K562 (cell line): ENCODE data around the gene CDK1. TPM values are rescaled to one million over a fixed set of nuclear protein-coding genes. Genes with fewer than 3 reads are reported as not detected.

Source experiments
- ATAC-seq: fragments of 200-7000 bp; cut with Tn5 transposase; 3 replicates; pipeline ENCODE4 v1.9.1; 2020; ENCODE audit warnings: moderate library complexity
- BruUV-seq: library from RNA; stranded (reverse); fragments of 400-500 nt; replicated peaks from 2 replicates; lab custom pipeline; 2021; lab: Mats Ljungman, UMichigan
- CTCF ChIA-PET: fragments of 300-600 bp; formaldehyde crosslinking; extraction: SDS; loops from one replicate; lab custom pipeline; 2021; ENCODE audit warnings: low intra/inter-chr PET ratio; lab: Yijun Ruan, JAX
- POLR2A ChIA-PET: fragments of 300-600, 350-650 bp; sonication (Branson Sonifier 250); formaldehyde crosslinking; extraction: SDS; loops from one replicate; lab custom pipeline; 2021; ENCODE audit warnings: antibody characterized with exemption, inconsistent platforms; lab: Yijun Ruan, JAX
- DNase-seq, 4 experiments: peaks; one replicate each; pipeline versions ENCODE4 v3.0.0 to v3.0.0-alpha.2; 2011 to 2018; ENCODE audit warnings: low spot score in 3 of 4, mixed read lengths in 3 of 4; ENCODE audit errors: extremely low read depth in 1 of 4
- FAIRE-seq: peaks from 2 replicates; lab custom pipeline; 2011; peaks lifted over from hg19 to GRCh38; lab: Jason Lieb, UNC
- H2AFZ ChIP-seq: 2 replicates; pipeline ENCODE4 v1.6.0; 2011; ENCODE audit warnings: low read depth, low read length, control low read depth, inconsistent platforms
- H3K27ac ChIP-seq: fragments of 200-600 bp; 3 replicates; pipeline ENCODE4 v1.8.0; 2011; ENCODE audit warnings: low read depth, mild to moderate bottlenecking, control low read depth, inconsistent platforms, low read length, moderate library complexity, mixed read lengths; ENCODE audit errors: extremely low read depth
- H3K27me3 ChIP-seq, 2 experiments: fragments of 300-600 bp in 1 of 2; 2 replicates in 1 of 2; 3 replicates in 1 of 2; pipeline versions ENCODE4 v1.6.0 to v1.8.0; 2011; ENCODE audit warnings: inconsistent platforms in 2 of 2, low read length in 2 of 2, mild to moderate bottlenecking in 1 of 2, mixed read lengths in 1 of 2, moderate library complexity in 1 of 2; ENCODE audit not compliant: control insufficient read depth in 2 of 2, insufficient read depth in 2 of 2
- H3K36me3 ChIP-seq: fragments of 300-600 bp; 3 replicates; pipeline ENCODE4 v1.8.0; 2011; ENCODE audit warnings: mild to moderate bottlenecking, low read length, inconsistent platforms; ENCODE audit not compliant: control insufficient read depth, insufficient read depth
- H3K4me1 ChIP-seq, 2 experiments: fragments of 200-600 bp in 1 of 2; replicated peaks in 1 of 2; 2 replicates in 1 of 2; 3 replicates in 1 of 2; pipeline versions ENCODE4 v1.5.1 to v1.8.0; 2011; ENCODE audit warnings: inconsistent platforms in 2 of 2, low read length in 2 of 2, mild to moderate bottlenecking in 1 of 2, mixed read lengths in 1 of 2, moderate library complexity in 1 of 2; ENCODE audit not compliant: control insufficient read depth in 2 of 2, insufficient read depth in 2 of 2
- H3K4me2 ChIP-seq: 2 replicates; pipeline ENCODE4 v1.6.1; 2011; ENCODE audit warnings: low read length, control low read depth, inconsistent platforms, mixed read lengths; ENCODE audit not compliant: insufficient read depth
- H3K4me3 ChIP-seq: fragments of 200-600 bp; sonication (generic), shearing (Covaris generic); 2 replicates; pipeline ENCODE4 v1.5.1; 2016; ENCODE audit warnings: control low read depth, inconsistent platforms
- H3K79me2 ChIP-seq: fragments of 200-600 bp; 3 replicates; pipeline ENCODE4 v1.8.0; 2011; ENCODE audit warnings: low read length, inconsistent platforms; ENCODE audit not compliant: control insufficient read depth, insufficient read depth
- H3K9ac ChIP-seq, 2 experiments: 2 replicates each; pipeline versions ENCODE4 v1.6.0 to v1.6.1; 2011; ENCODE audit warnings: low read depth in 2 of 2, low read length in 2 of 2, control low read depth in 1 of 2, inconsistent platforms in 1 of 2, mild to moderate bottlenecking in 1 of 2, mixed read lengths in 1 of 2; ENCODE audit not compliant: insufficient read depth in 1 of 2
- H3K9me1 ChIP-seq: one replicate; pipeline ENCODE4 v1.6.0; 2011; ENCODE audit warnings: inconsistent platforms, mild to moderate bottlenecking, low read length, moderate library complexity; ENCODE audit not compliant: control insufficient read depth, insufficient read depth
- H3K9me3 ChIP-seq: replicated peaks from 2 replicates; pipeline ENCODE4 v1.5.1; 2011; ENCODE audit warnings: low read depth, low read length, inconsistent platforms; ENCODE audit not compliant: control insufficient read depth, insufficient read depth
- H4K20me1 ChIP-seq: replicated peaks from 2 replicates; pipeline ENCODE4 v1.6.1; 2011; ENCODE audit warnings: low read length, inconsistent platforms, mixed read lengths; ENCODE audit not compliant: control insufficient read depth, insufficient read depth
- NFIX ChIP-seq: fragments of 250-450 bp; sonication (Bioruptor Pico); IDR thresholded peaks from 2 replicates; pipeline ENCODE4 v1.4.0; 2020; ENCODE audit warnings: low read depth, mild to moderate bottlenecking, moderate library complexity
- PHF20 ChIP-seq: fragments of 450-650 bp; IDR thresholded peaks from 2 replicates; pipeline ENCODE4 v1.6.1; 2018; ENCODE audit not compliant: partially characterized antibody
- SAFB2 ChIP-seq: fragments of 200-400 bp; formaldehyde crosslinking; IDR thresholded peaks from 2 replicates; pipeline ENCODE4 v1.6.1; 2018; ENCODE audit warnings: borderline replicate concordance, low read length, low read depth, moderate library complexity; ENCODE audit not compliant: severe bottlenecking
- ZNF121 ChIP-seq: sonication (generic); formaldehyde crosslinking; conservative IDR thresholded peaks from 2 replicates; pipeline ENCODE4 v1.8.0; 2022; ENCODE audit warnings: missing genetic modification reagents
- WGBS: fragments of 100-300 bp; shearing (Covaris generic); methylation state at CpG from one replicate; pipeline ENCODE4 v1.1.6; 2016; ENCODE audit warnings: low coverage, mixed read lengths; ENCODE audit not compliant: insufficient coverage; ENCODE audit errors: missing lambda C conversion rate; 5-methylcytosine and 5-hydroxymethylcytosine counted together
- in situ Hi-C: fragments of 300-500 bp; cut with MboI; formaldehyde crosslinking; loops from 4 replicates; pipeline ENCODE4 v1.15.0; 2018; ENCODE audit warnings: inconsistent platforms, mixed read lengths
- intact Hi-C: fragments of 100-400 bp; cut with micrococcal nuclease; formaldehyde crosslinking; loops from 2 replicates; pipeline ENCODE4 v1.14.2; 2022
- polyA plus RNA-seq, 8 experiments: library from polyadenylated mRNA; depleted of rRNA in 4 of 8; stranded (reverse) in 5 of 8; unstranded in 3 of 8; fragments of >200 nt; fragmentation: Nextera tagmentation in 2 of 8; fragmentation: Illumina TruSeq in 1 of 8; extraction: Ambion mirVana in 2 of 8; extraction: Trizol in 1 of 8; gene quantifications; 2 replicates each; pipeline versions ENCODE4 v1.2.1 to v1.2.3, GENCODE V29; 2011 to 2014; ENCODE audit warnings: inconsistent platforms in 1 of 8, missing spikeins in 1 of 8
- total RNA-seq, 7 experiments: library from RNA; depleted of rRNA in 6 of 7; stranded (reverse); fragments of >200 nt in 6 of 7; fragmentation: Illumina TruSeq in 2 of 7; extraction: Trizol in 2 of 7; gene quantifications; 2 replicates each; pipeline versions ENCODE4 v1.2.1 to v1.2.3, GENCODE V29; 2011 to 2021; ENCODE audit warnings: low replicate concordance in 1 of 7
- TF ChIP-seq, protein P1 (sequence below): sonication (generic); formaldehyde crosslinking; IDR thresholded peaks from 2 replicates; pipeline ENCODE4 v1.8.1; 2022; ENCODE audit warnings: missing genetic modification reagents
- TF ChIP-seq, protein P2 (sequence below): fragments of 450-650 bp; IDR thresholded peaks from 2 replicates; pipeline ENCODE4 v1.6.1; 2016; ENCODE audit warnings: low read depth, mild to moderate bottlenecking, moderate library complexity
- TF ChIP-seq, protein P3 (sequence below): sonication (generic); formaldehyde crosslinking; IDR thresholded peaks from 2 replicates; pipeline ENCODE4 v1.8.1; 2022; ENCODE audit warnings: missing genetic modification reagents

Gene CDK1
- total and polyA plus RNA-seq, 9 of the 15 experiments (the other 6 are each of a cell fraction or from before 2014, with no cell fraction given): 156 to 685 (median 236) TPM

DNA sequence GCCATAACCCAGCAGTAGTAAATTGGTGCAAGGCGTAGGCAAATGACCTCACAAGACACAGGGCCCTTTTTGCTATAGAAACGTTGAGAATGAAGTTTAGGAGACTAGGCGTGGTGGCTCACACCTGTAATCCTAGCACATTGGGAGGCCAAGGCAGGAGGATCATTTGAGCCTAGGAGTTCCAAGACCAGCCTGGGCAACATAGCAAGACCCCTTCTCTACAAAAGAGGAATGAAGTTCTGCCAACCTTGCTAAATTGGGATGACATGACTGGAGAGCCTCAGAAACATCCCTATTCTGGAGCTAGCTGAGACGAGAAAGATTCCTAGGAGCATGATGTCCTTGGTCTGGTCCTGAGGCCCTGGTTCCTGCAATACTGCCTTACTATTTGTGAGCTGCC lies 20.6 kb downstream of the CDK1 start:
- no peak for DNase-seq
- H3K27me3 ChIP-seq: no peaks in the 10 kb centered on the region
- in situ Hi-C loops: no loop called here
- H3K4me2 ChIP-seq: no peak overlapping the region
- no peaks in the 10 kb centered on the region for H3K9me3 ChIP-seq
- no TSS peak for BruUV-seq
- ChIA-PET POLR2A (interaction anchor here (0.6 to 1.7 kb wide), 5 partner anchors 8 to 76 kb away, joined by 3 to 5 read pairs (median 3); partner anchors contain the start of gene CDK1), CTCF (no interaction called here)
- WGBS: 63% methylated on average over 4 of the region's 4 CpGs
- no peak overlapping the region for H2AFZ ChIP-seq
- no peak for FAIRE-seq
- H3K79me2 ChIP-seq: peaks cover 3% of the 10 kb centered on the region; the same call in 1 of the 3 replicates
- peaks cover 35% of the 10 kb centered on the region for H3K36me3 ChIP-seq
- no peaks in the 10 kb centered on the region for H3K9me1 ChIP-seq
- no peaks in the 10 kb centered on the region for H4K20me1 ChIP-seq
- H3K4me3 ChIP-seq: no peak overlapping the region
- TF ChIP-seq, protein P1, sequence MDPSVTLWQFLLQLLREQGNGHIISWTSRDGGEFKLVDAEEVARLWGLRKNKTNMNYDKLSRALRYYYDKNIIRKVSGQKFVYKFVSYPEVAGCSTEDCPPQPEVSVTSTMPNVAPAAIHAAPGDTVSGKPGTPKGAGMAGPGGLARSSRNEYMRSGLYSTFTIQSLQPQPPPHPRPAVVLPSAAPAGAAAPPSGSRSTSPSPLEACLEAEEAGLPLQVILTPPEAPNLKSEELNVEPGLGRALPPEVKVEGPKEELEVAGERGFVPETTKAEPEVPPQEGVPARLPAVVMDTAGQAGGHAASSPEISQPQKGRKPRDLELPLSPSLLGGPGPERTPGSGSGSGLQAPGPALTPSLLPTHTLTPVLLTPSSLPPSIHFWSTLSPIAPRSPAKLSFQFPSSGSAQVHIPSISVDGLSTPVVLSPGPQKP (CRISPR knock-in tag): no peak
- TF ChIP-seq ZNF121 (CRISPR knock-in tag): peak; percentile 54; the same call in 1 of the 2 replicates
- no peak overlapping the region for H3K9ac ChIP-seq
- H3K27ac ChIP-seq: no peak overlapping the region
- ATAC-seq: no peak
- intact Hi-C loops: no loop called here
- H3K4me1 ChIP-seq: no peaks in the 10 kb centered on the region

DNA sequence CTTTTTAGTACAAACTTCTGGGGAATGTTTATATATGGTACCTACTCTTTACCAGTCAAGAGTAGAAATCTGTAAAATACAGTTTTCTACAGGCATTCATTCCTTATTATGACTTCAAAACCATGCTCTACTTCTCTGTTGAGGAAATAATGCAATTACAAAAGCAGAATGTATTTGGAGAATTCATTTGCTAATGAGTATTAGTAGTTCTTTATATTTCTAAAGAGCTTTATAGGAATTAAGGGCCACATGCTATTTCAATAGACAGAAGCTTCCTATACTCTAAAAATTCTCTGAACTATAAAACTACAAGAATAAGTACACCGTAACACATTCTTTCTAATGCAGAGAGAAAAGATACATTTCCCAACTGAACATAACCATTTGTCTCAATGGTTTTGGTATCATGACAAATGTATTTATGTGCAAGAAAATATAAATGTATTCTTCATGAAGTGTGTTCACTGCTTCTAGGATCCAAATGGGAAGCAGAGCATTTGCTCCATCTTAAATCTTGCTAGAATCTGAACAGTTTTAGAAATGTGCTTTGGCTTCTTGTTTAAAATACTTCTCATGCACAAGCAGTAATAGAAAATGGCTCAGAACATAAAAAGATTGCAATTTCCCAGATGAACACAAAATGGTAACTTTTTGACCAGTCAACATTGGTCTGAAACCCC lies 21.8 kb downstream of the CDK1 start:
- Histone ChIP-seq H4K20me1 (no peaks in the 10 kb centered on the region), H3K27ac (no peak overlapping the region), H3K9ac (no peak overlapping the region), H3K9me3 (no peaks in the 10 kb centered on the region), H3K4me3 (no peak overlapping the region), H3K27me3 (no peaks in the 10 kb centered on the region)
- FAIRE-seq (no peak), ATAC-seq (no peak)
- WGBS: 100% methylated on average over 1 of the region's 1 CpG
- in situ Hi-C loops: no loop called here
- intact Hi-C loops: no loop called here
- POLR2A ChIA-PET: interaction anchor here (0.6 to 1.7 kb wide), 4 partner anchors 10 to 20 kb away, joined by 3 to 6 read pairs (median 3); no protein-coding TSS in a partner anchor
- TF ChIP-seq, protein P2, sequence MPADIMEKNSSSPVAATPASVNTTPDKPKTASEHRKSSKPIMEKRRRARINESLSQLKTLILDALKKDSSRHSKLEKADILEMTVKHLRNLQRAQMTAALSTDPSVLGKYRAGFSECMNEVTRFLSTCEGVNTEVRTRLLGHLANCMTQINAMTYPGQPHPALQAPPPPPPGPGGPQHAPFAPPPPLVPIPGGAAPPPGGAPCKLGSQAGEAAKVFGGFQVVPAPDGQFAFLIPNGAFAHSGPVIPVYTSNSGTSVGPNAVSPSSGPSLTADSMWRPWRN: no peak
- TF ChIP-seq NFIX (no peak), PHF20 (no peak), SAFB2 (no peak)
- TF ChIP-seq, protein P3, sequence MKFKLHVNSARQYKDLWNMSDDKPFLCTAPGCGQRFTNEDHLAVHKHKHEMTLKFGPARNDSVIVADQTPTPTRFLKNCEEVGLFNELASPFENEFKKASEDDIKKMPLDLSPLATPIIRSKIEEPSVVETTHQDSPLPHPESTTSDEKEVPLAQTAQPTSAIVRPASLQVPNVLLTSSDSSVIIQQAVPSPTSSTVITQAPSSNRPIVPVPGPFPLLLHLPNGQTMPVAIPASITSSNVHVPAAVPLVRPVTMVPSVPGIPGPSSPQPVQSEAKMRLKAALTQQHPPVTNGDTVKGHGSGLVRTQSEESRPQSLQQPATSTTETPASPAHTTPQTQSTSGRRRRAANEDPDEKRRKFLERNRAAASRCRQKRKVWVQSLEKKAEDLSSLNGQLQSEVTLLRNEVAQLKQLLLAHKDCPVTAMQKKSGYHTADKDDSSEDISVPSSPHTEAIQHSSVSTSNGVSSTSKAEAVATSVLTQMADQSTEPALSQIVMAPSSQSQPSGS (CRISPR knock-in tag): no peak
- TF ChIP-seq, all 486 proteins: peak for 0
- CTCF ChIA-PET: no interaction called here
- H3K36me3 ChIP-seq: peaks cover 23% of the 10 kb centered on the region
- no peak for DNase-seq
- H3K79me2 ChIP-seq: no peaks in the 10 kb centered on the region; the same call in 2 of the 3 replicates
- no peaks in the 10 kb centered on the region for H3K9me1 ChIP-seq
- no peak overlapping the region for H3K4me2 ChIP-seq
- H2AFZ ChIP-seq: no peak overlapping the region
- peaks cover 0 to 5% of the 10 kb centered on the region in 2 experiments; a peak in 3 of 5 replicates for H3K4me1 ChIP-seq
- BruUV-seq: no TSS peak
